Nasal cavity respiratory epithelium epithelial cell of viscerocranial mucosa (primary cell): ENCODE data around the gene PLSCR2. TPM values are rescaled to one million over a fixed set of nuclear protein-coding genes. Genes with fewer than 3 reads are reported as not detected.

ENCODE experiments used
- total RNA-seq: library from RNA; depleted of rRNA; stranded (reverse); fragments of >200 nt; gene quantifications from 2 replicates; pipeline ENCODE4 v1.2.3, GENCODE V29; 2014

PLSCR2 gene
- under 0.01 and 0.28 TPM in 2 replicates for total RNA-seq

GRCh38 chr3:146469150-146470017, at the start of gene PLSCR2:
Gene PLSCR2, minus strand, starts transcription at chr3:146469561. Its CDS starts 9,657 bp downstream, at chr3:146459904.

Other genes starting within 250 kb of the PLSCR2 start
- under 0.01 and 1.9 TPM in 2 replicates for gene PLSCR4, start 218.5 kb downstream of the PLSCR2 start, total RNA-seq
- 44.4 and 56.5 TPM in 2 replicates for gene PLSCR1, start 75.0 kb upstream of the PLSCR2 start, total RNA-seq
- not detected in 2 replicates for gene PLSCR5, start 135.8 kb upstream of the PLSCR2 start, total RNA-seq